Measurements from ENCODE around the gene ADAMTSL1. TPM values are rescaled to one million over a fixed set of nuclear protein-coding genes. Genes with fewer than 3 reads are reported as not detected.

ADAMTSL1 gene
- total RNA-seq, 3 donors from 2014 or later = 3.6 to 7.5 (median 4.2) TPM

GRCh38 chr9:18906656-18907395, 432.9 kb downstream of the ADAMTSL1 start:
- TF ChIP-seq CTCF (IDR thresholded peaks at IDR 0.05) = no peak
- H3K36me3 ChIP-seq = no peaks in the 10 kb centered on the region
- intact Hi-C loops (cut with DNase I; ENCODE audit: low total_unique reads) = no loop called here
- H3K4me1 ChIP-seq = no peaks in the 10 kb centered on the region
- no peaks in the 10 kb centered on the region for H3K27me3 ChIP-seq
- H3K9me3 ChIP-seq = peaks cover 0 to 8% of the 10 kb centered on the region in 2 donors
- DNase-seq (ENCODE audit: low spot score in 2 of 2) = no peak
- H3K4me3 ChIP-seq = no peak overlapping the region
- H3K27ac ChIP-seq = no peak overlapping the region

DNA sequence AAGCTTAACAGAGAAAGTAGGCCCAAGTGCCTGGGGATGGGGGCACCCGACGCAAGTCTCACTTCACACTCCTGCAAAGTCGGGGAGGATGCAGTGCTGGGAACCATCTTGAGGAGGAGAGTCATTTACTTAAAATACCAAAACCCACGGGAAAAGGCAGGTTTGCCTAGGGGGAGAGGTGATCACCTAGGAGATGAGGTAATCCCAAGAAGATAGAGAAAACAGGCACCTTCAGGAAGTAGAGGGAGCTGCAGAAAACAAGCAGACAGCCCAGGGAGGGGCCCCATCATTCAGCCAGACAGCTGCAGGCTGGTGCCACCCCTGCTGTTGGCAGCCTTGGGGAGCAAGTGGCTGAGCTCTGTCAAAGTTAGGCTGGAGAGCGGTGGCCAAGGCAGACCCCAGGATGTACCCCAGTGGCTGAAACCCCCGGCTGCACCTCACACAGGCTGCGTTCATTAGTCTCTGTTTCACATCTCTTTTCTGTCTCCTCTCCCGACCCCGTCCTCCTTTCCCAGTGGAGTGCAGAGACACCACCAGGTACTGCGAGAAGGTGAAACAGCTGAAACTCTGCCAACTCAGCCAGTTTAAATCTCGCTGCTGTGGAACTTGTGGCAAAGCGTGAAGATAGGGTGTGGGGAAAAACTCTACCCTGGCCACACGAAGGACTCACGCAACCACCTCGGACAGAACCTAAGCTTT, 434.1 kb downstream of the ADAMTSL1 start:
- Histone ChIP-seq H3K27ac (no peak overlapping the region), H3K4me1 (no peaks in the 10 kb centered on the region), H3K27me3 (no peaks in the 10 kb centered on the region), H3K9me3 (no peaks in the 10 kb centered on the region), H3K4me3 (no peak overlapping the region), H3K36me3 (no peaks in the 10 kb centered on the region)
- no peak for TF ChIP-seq POLR2AphosphoS5 (IDR thresholded peaks at IDR 0.05)
- no peak for DNase-seq (ENCODE audit: low spot score in 2 of 2)
- intact Hi-C loops (cut with DNase I; ENCODE audit: low total_unique reads) = no loop called here

- no peaks in the 10 kb centered on the region for H3K27me3 ChIP-seq
- TF ChIP-seq POLR2A (IDR thresholded peaks at IDR 0.05) (no peak), POLR2AphosphoS5 (IDR thresholded peaks at IDR 0.05) (no peak), CTCF (IDR thresholded peaks at IDR 0.05) (no peak)
Observed at GRCh38 chr9:18909140-18910018, 435.4 kb downstream of the ADAMTSL1 start.

DNA sequence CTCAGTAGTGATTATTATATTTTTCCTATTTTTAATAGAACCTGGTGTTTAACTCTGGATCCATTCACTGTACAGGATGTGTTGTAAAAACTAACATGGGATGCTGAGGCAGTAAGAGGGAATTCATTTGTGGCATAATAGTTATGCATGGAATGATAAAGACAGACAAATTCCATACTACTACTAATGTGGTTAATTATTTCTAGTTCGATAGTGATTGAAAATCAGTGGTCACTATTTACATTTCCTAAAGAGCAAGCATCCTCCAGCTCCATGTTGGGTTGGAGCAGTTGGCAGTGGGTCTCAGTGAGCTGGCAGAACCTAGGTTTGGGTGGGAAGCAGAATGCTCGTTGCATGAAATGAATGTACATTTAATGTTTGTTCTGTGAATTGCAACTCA, 436.5 kb downstream of the ADAMTSL1 start:
- intact Hi-C loops (cut with DNase I; ENCODE audit: low total_unique reads) = no loop called here
- Histone ChIP-seq H3K9me3 (no peaks in the 10 kb centered on the region), H3K27ac (no peak overlapping the region), H3K4me1 (no peaks in the 10 kb centered on the region), H3K4me3 (no peak overlapping the region), H3K27me3 (no peaks in the 10 kb centered on the region), H3K36me3 (no peaks in the 10 kb centered on the region)
- no peak for TF ChIP-seq CTCF (IDR thresholded peaks at IDR 0.05)
- no peak for TF ChIP-seq POLR2AphosphoS5 (IDR thresholded peaks at IDR 0.05)
- TF ChIP-seq POLR2A (IDR thresholded peaks at IDR 0.05) = no peak
- DNase-seq (ENCODE audit: low spot score in 2 of 2) = no peak

More at GRCh38 chr9:18909140-18910018, 435.4 kb downstream of the ADAMTSL1 start:
- H3K9me3 ChIP-seq = no peaks in the 10 kb centered on the region
- DNase-seq (ENCODE audit: low spot score in 2 of 2) = no peak
- no peaks in the 10 kb centered on the region for H3K4me1 ChIP-seq
- no peaks in the 10 kb centered on the region for H3K36me3 ChIP-seq
- no peak overlapping the region for H3K27ac ChIP-seq
- intact Hi-C loops (cut with DNase I; ENCODE audit: low total_unique reads) = no loop called here
- no peak overlapping the region for H3K4me3 ChIP-seq

GRCh38 chr9:18910916-18911315, 437.0 kb downstream of the ADAMTSL1 start:
- Histone ChIP-seq H3K36me3 (no peaks in the 10 kb centered on the region), H3K4me3 (no peak overlapping the region), H3K27me3 (no peaks in the 10 kb centered on the region), H3K9me3 (no peaks in the 10 kb centered on the region), H3K27ac (no peak overlapping the region), H3K4me1 (no peaks in the 10 kb centered on the region)
- TF ChIP-seq CTCF (IDR thresholded peaks at IDR 0.05) (no peak), POLR2A (IDR thresholded peaks at IDR 0.05) (no peak), POLR2AphosphoS5 (IDR thresholded peaks at IDR 0.05) (no peak)
- intact Hi-C loops (cut with DNase I; ENCODE audit: low total_unique reads) = no loop called here
- no peak for DNase-seq (ENCODE audit: low spot score in 2 of 2)
